NCI-H345 (cell line): ENCODE results near the gene JPH4.
A peak's percentile ranks its signal among the peaks of the same experiment; 100 is the strongest.

ENCODE experiments used
- DNase-seq: peaks from one replicate; lab custom pipeline; 2025; lab: John Stamatoyannopoulos, UW

The JPH4 gene

DNA sequence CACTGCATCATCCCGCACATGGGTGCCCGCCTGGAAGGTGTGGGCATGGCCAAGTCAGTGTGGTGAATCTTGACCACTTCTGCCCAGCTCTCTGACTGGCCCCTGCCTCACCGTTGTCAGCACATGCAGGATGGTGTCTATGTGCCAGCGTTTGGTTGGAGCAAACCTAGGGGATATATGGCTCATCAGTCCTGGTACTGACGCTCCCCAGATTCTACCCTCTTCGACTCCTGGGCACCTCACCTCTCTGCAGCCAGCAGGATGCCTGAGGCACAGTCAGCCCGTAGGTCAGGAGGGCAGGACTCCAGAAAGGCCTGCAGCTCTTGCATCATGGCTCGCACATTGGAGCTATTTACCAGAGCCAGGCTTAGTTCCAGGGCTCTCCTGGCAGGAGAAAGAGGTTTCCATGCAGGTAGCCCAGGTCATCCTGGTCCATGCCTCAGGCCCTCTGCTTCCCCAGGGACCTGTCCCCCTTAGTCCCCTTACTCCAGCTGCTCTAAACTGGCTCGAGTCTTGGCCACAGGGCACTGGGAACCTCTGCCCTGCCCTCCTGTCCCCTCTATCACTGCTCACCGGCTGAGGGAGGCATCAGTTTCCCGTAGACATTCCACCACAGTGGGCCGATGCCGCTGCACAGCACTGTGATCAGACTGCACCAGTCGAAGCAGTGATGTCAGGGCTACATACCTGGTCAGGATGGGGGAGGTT is 15.0 kb downstream of the JPH4 start:
- DNase-seq = no peak

DNA sequence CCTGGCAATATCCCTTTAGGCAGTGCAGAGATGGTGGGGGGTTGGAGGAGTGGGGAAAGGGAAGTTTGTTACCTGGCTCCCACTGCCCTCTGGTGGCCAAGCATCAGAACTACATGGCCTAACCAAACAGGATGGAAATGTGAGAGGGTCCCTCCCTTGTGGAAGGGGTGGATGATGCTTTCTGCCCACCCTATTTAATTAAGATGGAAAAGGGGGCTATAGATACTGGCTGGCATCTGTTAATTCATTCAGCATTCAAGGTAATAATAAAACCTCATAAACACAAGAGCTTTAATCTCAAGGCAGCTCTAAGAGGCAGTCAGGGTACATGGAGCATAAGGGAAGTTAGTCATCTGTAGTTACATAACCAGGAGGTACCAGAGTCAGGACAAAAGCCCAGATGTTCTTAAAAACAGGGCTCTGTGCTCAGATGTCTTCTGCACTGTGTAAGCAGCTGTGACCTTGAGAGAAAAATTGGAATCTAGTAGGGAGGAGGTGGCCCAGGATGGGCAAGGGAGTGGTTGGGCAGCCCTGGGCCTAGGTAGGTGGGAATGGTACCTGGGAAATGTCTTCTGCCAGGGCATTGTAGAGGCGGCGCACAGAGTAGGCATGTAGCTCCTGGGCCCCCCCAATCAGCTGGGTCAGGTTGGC is 15.6 kb downstream of the JPH4 start:
- peak; percentile 51 for DNase-seq

DNA sequence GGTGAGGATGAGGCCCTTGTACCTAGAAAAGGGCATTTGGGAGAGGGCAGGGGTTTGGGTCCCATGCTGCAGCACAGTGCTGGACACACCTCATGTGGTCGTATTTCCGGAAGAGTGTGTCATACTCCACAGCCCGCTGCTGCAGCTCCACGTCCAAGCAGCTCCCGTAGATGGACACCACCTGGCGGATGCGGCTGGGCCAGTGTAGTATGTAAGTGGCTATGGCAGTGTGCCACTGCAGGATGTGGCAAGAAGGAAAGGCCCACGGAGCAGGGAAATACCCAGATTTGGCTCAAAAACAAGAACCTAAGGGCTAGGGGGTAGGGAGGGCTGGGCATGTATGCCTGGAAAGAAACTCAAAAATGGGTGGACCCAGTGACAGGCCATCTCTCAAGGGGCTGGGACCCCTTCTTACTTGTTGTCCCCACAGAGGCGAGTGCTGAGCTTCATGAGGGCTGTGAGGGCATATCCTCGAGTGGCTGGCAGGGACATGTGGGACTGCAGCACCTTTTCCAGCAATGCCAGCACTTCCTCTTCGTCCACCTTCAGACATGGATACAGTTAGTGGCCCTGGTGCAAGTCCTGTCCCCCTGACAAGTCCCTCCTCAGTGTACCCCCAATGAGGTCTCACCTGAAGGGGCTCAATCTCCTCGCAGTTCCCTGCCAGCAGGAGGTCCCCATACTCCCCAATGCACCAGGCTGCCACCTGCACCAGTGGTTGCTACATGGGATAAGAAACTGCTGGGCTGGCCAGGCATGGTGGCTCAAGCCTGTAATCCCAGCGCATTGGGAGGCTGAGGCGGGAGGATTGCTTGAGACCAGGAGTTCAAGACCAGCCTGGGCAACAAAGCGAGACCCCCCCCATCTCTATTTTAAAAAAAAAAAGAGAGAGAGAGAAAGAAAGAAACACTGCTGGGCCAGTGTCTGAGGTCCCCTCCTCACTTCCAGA is 16.4 kb downstream of the JPH4 start:
- DNase-seq = no peak

DNA sequence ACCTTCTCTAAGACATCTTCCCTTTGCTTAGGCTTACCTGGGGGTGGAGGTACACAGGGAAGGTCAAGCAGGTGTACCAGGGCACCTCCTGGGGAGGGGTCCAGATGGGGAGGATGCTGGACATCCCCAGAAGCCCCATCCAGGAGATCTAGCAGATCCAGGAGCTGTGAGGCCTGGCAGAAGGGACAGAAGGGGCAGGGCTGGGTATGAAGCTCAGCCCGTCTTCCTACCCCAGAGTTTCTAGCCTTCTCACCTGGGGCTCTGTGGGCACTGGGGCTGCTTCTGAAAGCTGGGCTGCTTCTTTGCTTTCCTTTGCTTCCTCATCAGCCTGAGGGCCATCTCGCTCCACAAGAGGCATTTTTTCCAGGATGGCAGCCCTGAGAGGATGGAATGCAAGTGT is 17.3 kb downstream of the JPH4 start:
- DNase-seq = no peak

DNA sequence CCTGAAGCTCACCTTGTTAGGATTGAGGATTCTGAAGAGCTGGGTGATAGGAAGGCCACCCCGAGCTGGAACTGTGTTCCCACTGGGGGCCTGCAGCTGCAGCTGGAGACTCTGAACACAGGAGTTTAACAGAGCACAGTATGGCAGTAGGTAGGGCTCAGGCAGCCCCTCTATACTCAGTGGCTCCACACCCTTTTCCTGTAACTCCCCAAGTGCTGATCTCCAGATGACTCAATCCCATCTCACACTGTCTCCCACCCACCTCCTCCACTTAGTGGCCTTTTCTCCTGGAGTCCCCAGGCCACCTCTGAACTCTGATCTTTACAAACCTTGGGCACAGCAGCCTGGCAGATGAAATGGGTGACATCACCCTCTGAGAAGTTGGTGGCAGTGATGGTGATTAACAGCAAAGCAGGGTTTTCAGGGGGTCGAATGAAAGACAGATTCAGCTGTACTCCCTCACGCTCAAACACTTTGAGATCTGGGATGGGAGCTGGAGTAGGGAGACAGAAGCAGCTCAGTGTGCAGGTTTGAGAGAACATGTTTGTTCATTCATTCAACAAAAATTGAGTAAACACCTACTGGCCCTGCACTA is 18.6 kb downstream of the JPH4 start:
- no peak for DNase-seq

DNA sequence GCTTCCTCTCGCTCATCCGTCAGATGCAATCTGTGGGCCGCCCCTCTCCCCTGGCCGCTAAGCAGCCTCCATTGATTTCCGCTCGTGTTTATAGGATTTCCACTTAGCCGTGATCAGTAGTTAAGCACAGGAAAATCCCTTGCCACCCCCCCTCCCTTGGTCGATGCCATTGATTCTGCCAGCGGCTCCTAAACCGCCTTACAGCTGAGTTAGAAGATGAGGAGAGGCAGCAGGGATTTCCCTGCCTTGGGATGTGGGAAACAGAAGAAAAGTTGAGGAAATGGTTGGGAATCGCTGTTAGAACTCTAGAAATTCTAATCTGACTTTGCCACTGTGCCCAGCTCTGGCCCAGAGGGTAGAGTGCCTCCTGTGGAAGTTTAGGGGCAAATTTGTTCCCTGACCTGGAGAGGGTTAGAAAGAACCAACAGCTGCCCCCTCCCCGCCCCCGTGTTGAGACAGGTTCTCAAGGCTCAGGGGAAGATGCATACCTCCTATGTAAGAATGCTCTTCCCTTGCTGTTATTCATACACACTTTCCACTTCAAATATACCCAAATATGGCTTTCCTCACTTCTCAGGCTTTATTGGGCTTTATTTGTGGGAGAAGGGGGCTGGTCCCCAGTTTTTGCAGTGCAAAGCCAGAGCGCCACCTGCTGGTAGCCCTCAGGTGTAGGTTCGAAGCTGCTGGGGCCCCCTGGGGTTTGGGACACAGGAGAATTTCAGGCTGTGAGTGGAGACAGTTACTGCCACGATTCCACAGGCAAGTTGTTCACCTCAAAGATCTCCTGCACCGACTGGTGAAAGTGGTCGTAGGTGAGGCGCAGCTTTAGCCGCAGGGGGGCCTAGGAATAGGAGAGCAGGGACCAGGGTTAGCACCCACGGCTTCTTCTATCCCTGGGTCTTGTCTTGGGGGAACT is 19.3 kb downstream of the JPH4 start:
- DNase-seq = peak; percentile 53

DNA sequence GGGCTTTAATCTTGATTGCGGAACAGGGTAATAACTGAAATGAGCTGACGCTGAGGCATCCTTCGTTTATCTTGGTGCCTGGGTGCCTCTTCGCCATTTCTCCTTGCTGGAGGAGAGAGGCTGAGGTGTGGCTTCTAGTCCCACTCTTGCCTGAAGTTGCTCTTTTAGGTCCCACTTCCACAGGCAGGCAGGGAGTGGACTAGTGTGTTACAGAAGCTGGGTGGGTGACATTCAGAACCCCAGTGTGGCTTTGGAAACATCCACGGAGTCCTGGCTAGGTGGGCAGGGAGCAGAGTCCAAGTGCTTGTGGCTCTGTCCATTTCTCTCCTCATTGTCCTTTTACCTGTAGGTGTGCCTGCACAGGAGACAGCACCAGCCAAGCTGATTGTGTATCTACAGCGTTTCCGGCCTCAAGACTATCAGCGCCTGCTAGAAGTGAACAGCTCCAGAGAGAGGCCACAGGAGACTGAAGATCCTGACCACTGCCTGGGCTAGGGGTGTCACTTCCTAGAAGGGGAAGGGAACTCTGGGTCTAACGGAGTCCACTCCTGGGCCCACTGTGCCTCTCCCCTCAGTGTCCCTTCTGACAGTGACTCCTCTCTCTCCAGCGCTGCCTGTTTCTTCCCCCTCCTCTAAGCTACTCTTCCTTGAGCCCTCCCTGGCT is 20.1 kb downstream of the JPH4 start:
- no peak for DNase-seq

DNA sequence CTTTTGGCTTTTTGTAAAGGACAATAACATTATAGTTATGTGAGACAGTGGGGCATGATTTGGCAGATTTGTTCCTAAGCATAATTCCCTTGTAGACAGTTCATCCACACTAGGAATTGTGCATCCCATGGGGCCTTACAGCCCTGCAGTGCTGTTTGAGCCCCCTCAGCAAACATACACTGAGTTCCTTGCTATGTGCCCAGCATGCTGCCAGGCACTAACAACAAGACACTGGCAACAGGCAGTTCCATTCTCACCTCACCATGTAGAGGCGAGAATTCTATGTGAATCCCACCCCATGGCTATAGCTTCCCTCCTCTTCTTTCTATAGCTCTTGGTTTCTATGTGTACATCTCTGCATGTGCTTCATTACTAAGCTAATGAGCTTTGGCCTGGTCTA is 20.6 kb downstream of the JPH4 start:
- no peak for DNase-seq

DNA sequence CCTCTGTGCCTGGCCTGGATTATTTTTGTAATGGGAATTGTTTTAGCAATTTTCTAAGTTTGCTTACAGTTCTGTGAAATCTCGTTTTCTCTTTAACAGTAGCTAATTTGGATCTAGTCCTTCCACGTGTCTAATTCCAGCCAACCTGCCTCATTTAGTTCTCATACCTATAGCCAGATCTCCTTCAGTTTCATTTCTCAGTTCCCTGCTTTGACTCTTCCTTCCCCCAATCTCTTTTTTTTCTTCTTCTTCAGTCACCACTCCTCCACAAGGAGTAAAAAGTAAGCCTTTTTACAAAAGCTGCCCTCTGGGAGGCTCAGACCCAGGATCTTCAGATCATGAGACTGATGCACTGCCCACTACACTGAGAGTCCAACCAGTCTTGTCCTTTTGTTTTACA is 21.1 kb downstream of the JPH4 start:
- no peak for DNase-seq

DNA sequence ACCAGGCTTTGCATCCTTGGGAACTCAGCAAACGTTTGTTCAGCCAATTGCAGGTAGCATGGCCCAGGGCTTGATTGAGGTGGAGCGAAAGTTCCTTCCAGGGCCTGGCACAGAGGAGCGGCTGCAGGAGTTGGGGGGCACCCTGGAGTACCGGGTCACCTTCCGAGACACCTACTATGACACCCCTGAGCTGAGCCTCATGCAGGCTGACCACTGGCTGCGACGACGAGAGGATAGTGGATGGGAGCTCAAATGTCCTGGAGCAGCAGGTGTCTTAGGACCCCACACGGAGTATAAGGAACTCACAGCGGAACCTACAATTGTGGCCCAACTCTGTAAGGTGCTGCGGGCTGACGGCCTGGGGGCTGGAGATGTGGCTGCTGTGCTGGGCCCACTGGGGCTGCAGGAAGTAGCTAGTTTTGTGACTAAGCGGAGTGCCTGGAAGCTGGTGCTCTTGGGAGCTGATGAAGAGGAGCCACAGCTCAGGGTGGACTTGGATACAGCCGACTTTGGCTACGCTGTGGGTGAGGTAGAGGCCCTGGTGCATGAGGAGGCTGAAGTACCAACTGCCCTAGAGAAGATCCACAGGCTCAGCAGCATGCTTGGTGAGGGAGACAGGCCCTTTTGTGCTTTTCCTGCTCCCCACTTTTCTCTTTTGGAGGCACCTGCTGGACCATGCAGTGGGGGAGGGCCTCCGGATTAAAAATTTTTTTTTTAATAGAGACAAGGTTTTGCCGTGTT is 21.7 kb downstream of the JPH4 start:
- no peak for DNase-seq

DNA sequence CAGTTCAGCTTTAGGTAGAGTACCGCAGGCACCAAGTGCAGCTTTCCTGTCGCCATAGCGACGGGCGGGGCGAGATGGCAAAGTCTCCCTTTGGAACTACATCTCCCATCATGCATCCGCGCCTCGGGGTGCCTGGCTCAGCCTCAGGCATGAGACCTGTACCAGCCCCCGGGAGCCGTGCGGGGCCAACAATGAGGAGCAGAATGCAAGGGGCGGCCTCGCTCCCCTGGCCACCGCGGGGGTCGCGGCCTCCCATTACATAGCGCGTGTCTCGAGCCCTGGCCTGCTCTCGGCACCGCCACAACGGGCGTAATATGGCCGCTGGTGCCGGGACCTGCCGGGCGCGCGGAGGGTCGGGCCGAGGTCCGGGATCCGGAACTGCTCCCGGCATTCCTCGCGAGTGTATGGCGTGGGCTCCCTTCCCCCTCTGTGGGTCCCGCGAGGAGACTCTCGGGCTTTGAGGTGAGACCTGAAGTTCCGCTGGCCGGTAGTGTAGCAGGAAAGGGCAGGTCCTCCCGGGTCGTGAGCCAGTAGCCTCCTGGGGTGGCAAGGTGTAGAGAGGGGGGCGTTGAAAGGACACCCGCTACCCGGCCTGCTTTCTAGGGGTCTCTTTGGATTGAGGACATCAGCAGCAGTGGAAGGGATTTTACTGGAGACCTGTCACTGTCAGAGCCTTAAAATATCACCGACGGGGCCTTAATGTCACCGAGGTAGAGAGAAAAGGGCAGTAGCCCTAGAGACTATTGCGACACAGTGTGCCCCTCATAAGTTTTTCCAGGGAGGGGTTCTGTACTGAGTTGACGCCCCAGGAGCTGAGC is 22.5 kb downstream of the JPH4 start, which contains the start of gene THTPA:
TSS of gene THTPA (plus strand) at position 390 of the 818 bp plus-strand sequence. CDS start 487 bp downstream, outside the sequence.
- DNase-seq = peak; percentile 93

DNA sequence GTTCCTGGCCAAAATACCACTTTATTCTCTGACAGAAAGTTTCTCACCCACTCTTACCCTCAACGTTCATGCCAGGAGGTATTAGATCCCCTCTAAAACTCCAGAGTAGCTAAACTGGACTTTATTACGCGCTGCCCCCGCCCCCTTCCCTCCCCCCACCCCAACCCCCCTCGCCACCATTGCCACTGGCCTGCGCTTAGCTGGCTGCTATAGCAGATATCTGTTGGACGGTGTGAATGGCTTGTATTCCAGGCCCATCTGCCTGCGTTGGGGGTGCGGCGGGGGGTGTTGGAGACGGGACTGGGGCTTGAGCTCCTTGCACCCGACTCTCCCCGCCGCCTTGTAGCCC is 23.1 kb downstream of the JPH4 start:
- DNase-seq = no peak

DNA sequence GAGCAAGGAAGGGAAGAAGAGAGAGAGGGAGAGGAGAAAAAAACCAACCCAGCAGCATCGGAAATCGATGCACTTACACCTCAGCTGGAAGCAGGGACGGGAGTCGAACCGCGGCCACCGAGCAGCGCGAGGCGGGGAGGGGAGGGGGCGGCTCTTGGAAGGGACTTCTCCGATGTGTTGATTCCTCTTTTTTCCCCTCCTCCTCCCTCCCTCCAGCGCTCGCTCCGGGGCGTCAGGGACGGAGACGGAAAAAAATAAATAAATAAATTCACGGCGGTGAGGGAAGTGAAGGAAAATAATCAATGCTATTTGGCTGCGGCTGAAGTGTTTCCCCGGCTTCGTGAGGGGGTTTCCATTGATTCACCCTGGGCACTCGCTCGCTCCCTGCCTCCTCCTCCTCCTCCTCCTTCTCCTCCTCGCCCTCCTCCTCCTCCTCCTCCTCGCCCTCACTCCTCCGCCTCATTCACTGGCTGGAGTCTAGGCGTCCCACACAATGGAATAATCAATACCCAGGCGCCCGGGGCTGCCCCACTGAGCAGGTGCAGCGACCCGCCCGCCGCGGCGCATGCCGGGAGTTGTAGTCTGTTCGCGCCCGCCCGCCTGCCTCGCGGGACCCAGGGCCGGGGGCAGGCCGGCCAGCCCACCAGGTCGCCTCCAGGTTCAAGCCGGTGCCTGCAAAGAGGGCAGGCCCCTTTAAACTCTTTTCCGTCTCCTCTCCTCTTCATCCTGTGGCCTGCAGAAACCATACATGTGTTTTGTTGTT is 27.1 kb downstream of the JPH4 start, which contains the start of gene ZFHX2:
TSS of gene ZFHX2 (minus strand) at position 500 of the 763 bp plus-strand sequence. CDS start 16,440 bp downstream, outside the sequence.
- DNase-seq = peak; percentile 89

DNA sequence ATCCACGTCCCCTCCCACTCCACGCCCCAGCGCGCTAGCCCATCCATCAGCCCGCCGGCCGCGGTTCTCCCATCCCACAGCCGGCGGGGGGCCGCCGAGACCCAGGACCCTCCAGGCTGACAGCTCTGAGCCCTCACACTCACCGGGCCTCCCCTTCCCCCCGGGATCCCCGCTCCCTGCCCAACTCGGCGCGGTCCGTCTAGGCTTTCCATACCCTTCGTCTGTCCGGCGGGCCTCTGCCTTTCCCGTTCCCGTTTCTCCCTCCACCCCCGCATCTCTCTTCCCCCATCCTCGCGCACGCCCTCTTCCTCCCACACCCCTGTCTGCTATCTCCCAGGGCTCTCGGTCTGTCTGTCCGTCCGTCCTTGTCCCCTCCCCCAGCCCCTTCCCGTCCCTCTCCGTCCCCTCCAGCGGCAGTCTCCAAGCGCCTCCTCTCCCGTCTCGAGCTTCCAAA is 27.8 kb downstream of the JPH4 start:
- DNase-seq = no peak

DNA sequence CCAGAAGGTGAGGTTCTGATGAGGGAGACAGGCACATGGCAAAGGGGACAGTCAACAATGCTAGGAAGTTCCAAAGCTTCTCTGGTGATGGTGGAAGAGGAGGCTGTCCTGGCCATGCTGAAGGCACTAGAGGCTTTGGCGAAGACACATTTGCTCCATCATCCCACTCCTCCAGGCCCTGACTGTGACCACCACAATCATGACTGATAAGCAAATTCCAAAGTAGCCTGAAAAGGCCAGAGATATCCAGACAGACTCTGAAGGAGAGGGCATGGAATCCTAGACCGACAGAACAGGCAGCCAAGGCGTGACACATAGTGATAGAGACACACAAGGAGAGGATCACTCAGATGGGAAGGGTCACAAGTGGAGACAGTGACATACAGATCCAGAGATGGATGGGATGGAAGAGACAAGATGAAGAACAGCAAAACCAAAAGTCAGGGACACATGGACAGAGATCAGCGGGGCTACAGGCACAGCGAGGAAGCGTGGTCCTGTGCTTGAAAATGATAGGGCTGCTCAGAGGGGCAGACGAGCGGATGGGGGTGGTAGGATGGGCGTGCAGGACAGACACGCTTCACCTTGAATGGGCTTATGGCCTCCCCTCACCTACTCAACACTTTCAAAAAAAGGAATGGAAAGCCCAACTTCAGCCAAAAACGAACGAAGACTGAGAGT is 28.3 kb downstream of the JPH4 start:
- no peak for DNase-seq

DNA sequence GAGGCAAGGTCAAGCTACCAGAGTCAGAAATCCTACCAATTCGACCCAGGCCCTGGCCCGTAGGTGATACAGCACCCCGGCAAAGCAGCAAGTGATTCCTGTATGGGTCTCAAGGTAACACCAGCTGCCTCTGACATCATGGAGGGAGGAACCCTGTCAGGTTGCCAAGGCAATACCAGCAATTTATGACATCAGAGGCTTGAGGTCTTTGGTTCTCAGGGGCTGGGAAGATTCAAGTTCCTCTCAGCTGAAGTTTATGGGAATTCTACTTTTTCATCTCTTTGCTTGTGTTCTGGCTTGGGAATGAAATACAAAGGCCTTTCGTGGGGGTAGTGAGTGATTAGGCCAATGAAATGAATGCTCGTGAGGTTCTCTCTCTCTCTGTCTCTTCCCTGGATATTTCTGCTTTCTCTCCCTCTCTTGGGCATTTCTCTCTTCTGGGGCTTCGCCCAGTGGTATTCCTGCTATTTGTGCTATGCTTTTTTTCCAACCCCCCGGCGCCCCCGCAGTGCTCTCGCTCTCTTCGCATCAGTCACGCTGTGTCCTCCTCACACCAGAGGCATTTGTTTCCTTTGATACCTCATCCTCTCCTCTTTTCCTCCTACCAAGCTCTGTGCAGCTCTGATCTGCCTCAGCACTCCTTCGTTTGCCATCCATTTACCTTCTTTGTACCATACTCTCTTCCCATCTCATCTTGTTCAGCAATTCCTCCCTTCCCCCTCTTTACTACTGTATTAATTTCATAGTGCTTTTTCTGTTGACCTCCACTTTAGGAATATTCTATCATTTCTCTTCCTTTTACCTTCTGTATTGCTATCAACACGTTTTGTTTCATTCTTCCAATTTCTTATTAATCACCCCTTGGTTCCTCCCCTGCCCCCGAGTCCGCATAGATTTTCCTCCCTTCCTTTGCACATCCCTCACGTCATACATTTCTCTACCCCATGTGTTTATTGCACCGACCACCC is 30.0 kb downstream of the JPH4 start:
- DNase-seq = no peak
